ENCODE measurements around the gene PMM1. TPM values are rescaled to one million over a fixed set of nuclear protein-coding genes. Genes with fewer than 3 reads are reported as not detected.
"Not testable (repeated sequence)": the region's sequence is repeated elsewhere in the genome, so short reads cannot be mapped to it uniquely, and the experiment has no call there.

The PMM1 gene
- total and polyA plus RNA-seq, 2 donors from 2014 or later, result 36.4 to 127 TPM

DNA sequence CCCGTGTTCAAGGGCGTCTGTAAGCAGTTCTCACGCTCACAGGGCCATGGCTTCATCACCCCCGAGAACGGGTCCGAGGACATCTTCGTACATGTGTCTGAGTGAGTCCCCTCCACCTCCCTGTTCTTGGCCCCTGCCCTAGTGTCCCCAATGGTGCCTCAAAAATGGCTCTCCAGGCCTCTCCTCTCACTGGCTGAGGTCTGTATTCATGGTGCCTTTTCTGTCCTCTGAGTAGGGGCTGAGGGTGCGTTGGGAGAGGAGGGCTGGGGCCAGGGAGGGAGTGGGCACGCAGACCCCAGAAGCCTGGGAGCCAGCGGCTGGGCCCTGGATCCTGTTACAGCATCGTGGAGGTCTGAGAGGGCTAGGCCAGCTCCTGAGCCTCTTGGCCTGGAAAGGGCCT lies 16.0 kb downstream of the PMM1 start:
- Histone ChIP-seq H3K27ac (ENCODE audit: low read depth in 2 of 2, low read length in 2 of 2) (no peak overlapping the region), H3K9me3 (ENCODE audit: control insufficient read depth in 2 of 3, insufficient read depth in 1 of 3, low read length in 3 of 3) (no peaks in the 10 kb centered on the region), H3K4me3 (ENCODE audit: low read length in 3 of 3) (no peak overlapping the region), H3K4me1 (ENCODE audit: control insufficient read depth in 2 of 3, insufficient read depth in 2 of 3, low read depth in 1 of 3, low read length in 3 of 3) (peaks cover 0 to 10% (median 0%) of the 10 kb centered on the region in 3 donors), H3K27me3 (ENCODE audit: control insufficient read depth, insufficient read depth, low read length) (no peaks in the 10 kb centered on the region), H3K36me3 (ENCODE audit: control insufficient read depth in 2 of 3, insufficient read depth in 3 of 3, low read length in 3 of 3) (peaks cover 0 to 5% (median 4%) of the 10 kb centered on the region in 3 donors), H3K9ac (ENCODE audit: low read length in 3 of 3) (no peak overlapping the region)
- FAIRE-seq (no peak), DNase-seq (no peak)
- intact Hi-C loops (cut with DNase I), result no loop called here
- TF ChIP-seq, protein P1, sequence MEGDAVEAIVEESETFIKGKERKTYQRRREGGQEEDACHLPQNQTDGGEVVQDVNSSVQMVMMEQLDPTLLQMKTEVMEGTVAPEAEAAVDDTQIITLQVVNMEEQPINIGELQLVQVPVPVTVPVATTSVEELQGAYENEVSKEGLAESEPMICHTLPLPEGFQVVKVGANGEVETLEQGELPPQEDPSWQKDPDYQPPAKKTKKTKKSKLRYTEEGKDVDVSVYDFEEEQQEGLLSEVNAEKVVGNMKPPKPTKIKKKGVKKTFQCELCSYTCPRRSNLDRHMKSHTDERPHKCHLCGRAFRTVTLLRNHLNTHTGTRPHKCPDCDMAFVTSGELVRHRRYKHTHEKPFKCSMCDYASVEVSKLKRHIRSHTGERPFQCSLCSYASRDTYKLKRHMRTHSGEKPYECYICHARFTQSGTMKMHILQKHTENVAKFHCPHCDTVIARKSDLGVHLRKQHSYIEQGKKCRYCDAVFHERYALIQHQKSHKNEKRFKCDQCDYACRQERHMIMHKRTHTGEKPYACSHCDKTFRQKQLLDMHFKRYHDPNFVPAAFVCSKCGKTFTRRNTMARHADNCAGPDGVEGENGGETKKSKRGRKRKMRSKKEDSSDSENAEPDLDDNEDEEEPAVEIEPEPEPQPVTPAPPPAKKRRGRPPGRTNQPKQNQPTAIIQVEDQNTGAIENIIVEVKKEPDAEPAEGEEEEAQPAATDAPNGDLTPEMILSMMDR (IDR thresholded peaks at IDR 0.05; ENCODE audit: borderline replicate concordance, extremely low read depth, insufficient read depth), result no peak

DNA sequence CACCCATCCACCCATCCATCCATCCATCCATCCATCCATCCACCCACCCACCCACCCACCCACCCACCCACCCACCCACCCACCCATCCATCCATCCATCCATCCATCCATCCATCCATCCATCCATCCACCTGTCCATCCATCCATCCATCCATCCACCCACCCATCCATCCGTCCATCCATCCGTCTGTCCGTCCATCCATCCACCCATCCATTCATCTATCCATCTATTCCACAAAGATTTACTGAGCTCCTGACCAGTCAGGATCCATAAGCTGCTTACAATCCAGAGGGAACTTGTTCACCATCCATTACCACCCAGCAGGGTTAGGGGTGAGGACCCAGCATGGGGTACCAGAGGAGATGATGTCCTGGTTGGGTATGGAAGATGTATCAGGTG lies 17.3 kb downstream of the PMM1 start:
- DNase-seq; H3K27ac ChIP-seq (ENCODE audit: low read depth in 2 of 2, low read length in 2 of 2); FAIRE-seq; H3K9me3 ChIP-seq (ENCODE audit: control insufficient read depth in 2 of 3, insufficient read depth in 1 of 3, low read length in 3 of 3); H3K9ac ChIP-seq (ENCODE audit: low read length in 3 of 3); H3K4me3 ChIP-seq (ENCODE audit: low read length in 3 of 3); intact Hi-C loops (cut with DNase I); H3K36me3 ChIP-seq (ENCODE audit: control insufficient read depth in 2 of 3, insufficient read depth in 3 of 3, low read length in 3 of 3); H3K27me3 ChIP-seq (ENCODE audit: control insufficient read depth, insufficient read depth, low read length): not testable (repeated sequence)
- peaks cover 0 to 12% (median 0%) of the 10 kb centered on the region in 3 donors for H3K4me1 ChIP-seq (ENCODE audit: control insufficient read depth in 2 of 3, insufficient read depth in 2 of 3, low read depth in 1 of 3, low read length in 3 of 3)

DNA sequence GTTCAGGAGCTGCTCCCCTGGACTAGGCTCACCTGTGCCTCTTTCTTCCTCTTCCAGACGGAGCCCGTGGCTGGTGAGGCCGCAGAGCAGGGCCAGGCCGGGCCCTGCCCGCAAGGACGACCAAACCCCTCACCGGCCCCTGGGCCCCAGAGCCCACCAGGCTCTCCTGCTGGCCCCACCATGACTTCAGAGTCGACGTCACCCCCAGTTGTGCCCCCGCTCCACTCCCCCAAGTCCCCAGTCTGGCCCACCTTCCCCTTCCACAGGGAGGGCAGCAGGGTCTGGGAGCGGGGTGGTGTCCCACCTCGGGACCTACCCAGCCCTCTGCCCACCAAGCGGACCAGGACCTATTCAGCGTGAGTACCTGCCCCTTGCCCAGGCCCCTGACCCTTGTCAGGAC lies 17.9 kb downstream of the PMM1 start:
- no peaks in the 10 kb centered on the region for H3K9me3 ChIP-seq (ENCODE audit: control insufficient read depth in 2 of 3, insufficient read depth in 1 of 3, low read length in 3 of 3)
- no peak overlapping the region for H3K27ac ChIP-seq (ENCODE audit: low read depth in 2 of 2, low read length in 2 of 2)
- no peaks in the 10 kb centered on the region for H3K27me3 ChIP-seq (ENCODE audit: control insufficient read depth, insufficient read depth, low read length)
- TF ChIP-seq, protein P1 (IDR thresholded peaks at IDR 0.05; ENCODE audit: borderline replicate concordance, extremely low read depth, insufficient read depth), result no peak
- H3K9ac ChIP-seq (ENCODE audit: low read length in 3 of 3), result no peak overlapping the region
- no peak overlapping the region for H3K4me3 ChIP-seq (ENCODE audit: low read length in 3 of 3)
- DNase-seq, result no peak
- intact Hi-C loops (cut with DNase I), result no loop called here
- peaks cover 0 to 3% (median 2%) of the 10 kb centered on the region in 3 donors for H3K36me3 ChIP-seq (ENCODE audit: control insufficient read depth in 2 of 3, insufficient read depth in 3 of 3, low read length in 3 of 3)
- H3K4me1 ChIP-seq (ENCODE audit: control insufficient read depth in 2 of 3, insufficient read depth in 2 of 3, low read depth in 1 of 3, low read length in 3 of 3), result peaks cover 0 to 12% (median 0%) of the 10 kb centered on the region in 3 donors
- FAIRE-seq, result no peak

DNA sequence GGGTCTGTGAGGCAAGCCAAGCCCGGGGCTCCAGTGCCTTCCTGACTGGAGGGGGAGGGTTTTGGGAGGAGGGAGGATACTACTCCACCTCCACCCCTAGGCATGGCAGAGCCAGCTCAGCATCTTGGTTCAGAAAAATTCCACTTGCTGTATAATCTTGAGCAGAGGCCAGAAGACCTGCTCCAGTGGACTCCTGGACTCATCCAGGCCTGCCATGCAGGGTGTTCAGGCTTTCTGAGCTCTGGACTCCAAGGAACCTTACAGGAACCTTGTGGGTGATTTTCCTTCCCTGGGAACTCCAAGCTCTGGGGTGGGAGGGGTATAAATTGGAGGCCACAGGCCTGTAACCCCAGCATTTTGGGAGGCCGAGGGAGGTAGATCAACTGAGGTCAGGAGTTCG lies 19.4 kb downstream of the PMM1 start:
- Histone ChIP-seq H3K9me3 (ENCODE audit: control insufficient read depth in 2 of 3, insufficient read depth in 1 of 3, low read length in 3 of 3) (no peaks in the 10 kb centered on the region), H3K27ac (ENCODE audit: low read depth in 2 of 2, low read length in 2 of 2) (no peak overlapping the region), H3K36me3 (ENCODE audit: control insufficient read depth in 2 of 3, insufficient read depth in 3 of 3, low read length in 3 of 3) (peaks cover 0 to 2% (median 0%) of the 10 kb centered on the region in 3 donors), H3K9ac (ENCODE audit: low read length in 3 of 3) (no peak overlapping the region), H3K4me1 (ENCODE audit: control insufficient read depth in 2 of 3, insufficient read depth in 2 of 3, low read depth in 1 of 3, low read length in 3 of 3) (peaks cover 0 to 12% (median 0%) of the 10 kb centered on the region in 3 donors), H3K4me3 (ENCODE audit: low read length in 3 of 3) (no peak overlapping the region), H3K27me3 (ENCODE audit: control insufficient read depth, insufficient read depth, low read length) (no peaks in the 10 kb centered on the region)
- DNase-seq (no peak), FAIRE-seq (no peak)
- intact Hi-C loops (cut with DNase I), result no loop called here
- TF ChIP-seq, protein P1 (IDR thresholded peaks at IDR 0.05; ENCODE audit: borderline replicate concordance, extremely low read depth, insufficient read depth), result no peak
